ENCODE results near the gene SECISBP2. TPM values are rescaled to one million over a fixed set of nuclear protein-coding genes. Genes with fewer than 3 reads are reported as not detected.

The SECISBP2 gene
- total RNA-seq, 1 experiment from 2014 or later: 41.4 TPM

DNA sequence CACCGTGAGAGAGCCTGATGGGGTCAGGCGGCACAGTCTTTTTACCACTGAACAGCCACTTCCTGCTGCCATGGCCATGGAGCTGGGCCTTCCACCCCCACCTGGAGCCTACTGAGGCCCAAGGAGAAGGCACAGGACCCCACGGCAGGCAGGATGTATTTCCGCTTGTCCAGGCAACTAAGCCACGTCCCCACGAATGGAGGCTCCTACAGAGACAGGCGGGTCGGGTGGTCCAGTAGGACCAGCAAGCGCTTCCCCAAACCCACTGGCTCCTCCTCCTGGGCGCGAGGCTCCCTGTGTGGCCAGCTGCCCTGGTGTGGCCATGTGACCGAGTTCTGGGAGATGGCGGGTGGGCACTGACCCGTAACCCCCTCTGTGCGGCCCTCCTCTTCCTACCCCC is 66.5 kb downstream of the SECISBP2 start:
- Histone ChIP-seq H3K36me3 (ENCODE audit: low read depth) (peaks cover 2% of the 10 kb centered on the region; the same call in 1 of the 2 replicates), H3K27me3 (ENCODE audit: insufficient read depth, low read depth) (no peaks in the 10 kb centered on the region), H3K4me2 (no peak overlapping the region), H3K27ac (no peak overlapping the region), H3K9me3 (ENCODE audit: insufficient read depth, low read depth) (no peaks in the 10 kb centered on the region), H3K9me2 (ENCODE audit: insufficient read depth) (no peaks in the 10 kb centered on the region), H3F3A (ENCODE audit: insufficient read depth, low read depth) (no peaks in the 10 kb centered on the region), H3K4me1 (replicated peaks; ENCODE audit: insufficient read depth) (no peaks in the 10 kb centered on the region), H3K79me2 (ENCODE audit: low read depth) (no peaks in the 10 kb centered on the region), H4K20me1 (ENCODE audit: insufficient read depth) (no peaks in the 10 kb centered on the region; the same call in 1 of the 2 replicates), H3K4me3 (no peak overlapping the region), H2AFZ (no peak overlapping the region)
- intact Hi-C loops (cut with micrococcal nuclease; ENCODE audit: unreplicated experiment): no loop called here
- CTCF ChIA-PET: no interaction called here
- no peak for DNase-seq
- POLR2A ChIA-PET (ENCODE audit: unreplicated experiment): no interaction called here
- no peak for TF ChIP-seq EZH2 (IDR thresholded peaks at IDR 0.05; ENCODE audit: low read depth)
- no TSS peak for BruUV-seq (replicated peaks)

DNA sequence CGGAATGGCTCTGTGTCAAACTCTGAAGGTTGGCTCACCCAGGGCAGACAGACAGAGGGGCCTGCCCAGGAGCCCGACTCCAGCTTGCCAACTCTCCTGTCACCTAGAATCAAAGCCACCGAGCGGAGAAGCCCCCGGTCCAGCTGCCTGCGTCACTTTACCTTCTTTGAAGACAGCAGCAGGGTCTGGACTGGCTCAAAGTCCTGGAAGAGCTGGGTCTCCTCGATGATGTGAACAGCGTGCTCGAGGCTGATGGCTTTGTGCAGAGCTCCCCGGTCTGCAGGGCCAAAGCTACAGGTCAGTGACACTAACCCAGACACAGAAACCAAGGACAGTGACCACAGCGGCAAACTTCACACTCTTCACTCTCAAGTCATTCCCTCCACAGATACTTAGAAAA is 67.9 kb downstream of the SECISBP2 start:
- no peaks in the 10 kb centered on the region for H3K27me3 ChIP-seq (ENCODE audit: insufficient read depth, low read depth)
- TF ChIP-seq, protein P1, sequence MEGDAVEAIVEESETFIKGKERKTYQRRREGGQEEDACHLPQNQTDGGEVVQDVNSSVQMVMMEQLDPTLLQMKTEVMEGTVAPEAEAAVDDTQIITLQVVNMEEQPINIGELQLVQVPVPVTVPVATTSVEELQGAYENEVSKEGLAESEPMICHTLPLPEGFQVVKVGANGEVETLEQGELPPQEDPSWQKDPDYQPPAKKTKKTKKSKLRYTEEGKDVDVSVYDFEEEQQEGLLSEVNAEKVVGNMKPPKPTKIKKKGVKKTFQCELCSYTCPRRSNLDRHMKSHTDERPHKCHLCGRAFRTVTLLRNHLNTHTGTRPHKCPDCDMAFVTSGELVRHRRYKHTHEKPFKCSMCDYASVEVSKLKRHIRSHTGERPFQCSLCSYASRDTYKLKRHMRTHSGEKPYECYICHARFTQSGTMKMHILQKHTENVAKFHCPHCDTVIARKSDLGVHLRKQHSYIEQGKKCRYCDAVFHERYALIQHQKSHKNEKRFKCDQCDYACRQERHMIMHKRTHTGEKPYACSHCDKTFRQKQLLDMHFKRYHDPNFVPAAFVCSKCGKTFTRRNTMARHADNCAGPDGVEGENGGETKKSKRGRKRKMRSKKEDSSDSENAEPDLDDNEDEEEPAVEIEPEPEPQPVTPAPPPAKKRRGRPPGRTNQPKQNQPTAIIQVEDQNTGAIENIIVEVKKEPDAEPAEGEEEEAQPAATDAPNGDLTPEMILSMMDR (conservative IDR thresholded peaks at IDR 0.05): no peak
- no peak for TF ChIP-seq EZH2 (IDR thresholded peaks at IDR 0.05; ENCODE audit: low read depth)
- H4K20me1 ChIP-seq (ENCODE audit: insufficient read depth): no peaks in the 10 kb centered on the region; the same call in 1 of the 2 replicates
- H2AFZ ChIP-seq: no peak overlapping the region
- H3K27ac ChIP-seq: no peak overlapping the region
- H3K79me2 ChIP-seq (ENCODE audit: low read depth): no peaks in the 10 kb centered on the region
- ChIA-PET POLR2A (ENCODE audit: unreplicated experiment) (no interaction called here), CTCF (no interaction called here)
- intact Hi-C loops (cut with micrococcal nuclease; ENCODE audit: unreplicated experiment): no loop called here
- no peaks in the 10 kb centered on the region for H3K4me1 ChIP-seq (replicated peaks; ENCODE audit: insufficient read depth)
- no peak for DNase-seq
- BruUV-seq (replicated peaks): no TSS peak
- H3K9me3 ChIP-seq (ENCODE audit: insufficient read depth, low read depth): no peaks in the 10 kb centered on the region
- H3K4me3 ChIP-seq: no peak overlapping the region
- peaks cover 2% of the 10 kb centered on the region; the same call in 1 of the 2 replicates for H3K36me3 ChIP-seq (ENCODE audit: low read depth)
- no peaks in the 10 kb centered on the region for H3K9me2 ChIP-seq (ENCODE audit: insufficient read depth)
- H3K4me2 ChIP-seq: no peak overlapping the region
- H3F3A ChIP-seq (ENCODE audit: insufficient read depth, low read depth): no peaks in the 10 kb centered on the region

DNA sequence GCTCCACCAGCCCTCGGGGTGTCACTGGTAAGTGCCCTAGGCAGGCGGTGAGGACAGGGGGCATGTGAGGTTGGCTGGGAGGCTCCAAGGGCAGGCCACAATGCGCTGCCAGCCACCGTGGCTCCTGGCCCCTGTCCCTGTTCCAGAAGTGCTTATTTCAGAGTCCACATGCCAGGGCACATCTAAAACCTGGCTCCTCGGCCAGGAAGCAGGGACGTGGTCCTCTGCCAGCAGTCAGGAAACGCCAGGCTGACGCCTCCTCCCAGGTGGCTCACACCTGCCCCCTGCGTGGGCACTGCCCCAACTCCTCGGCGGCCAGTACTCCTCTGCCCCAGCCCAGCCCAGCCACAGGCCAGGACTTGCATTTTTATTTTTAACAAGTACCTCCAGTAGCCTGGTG is 68.5 kb downstream of the SECISBP2 start:
- TF ChIP-seq EZH2 (IDR thresholded peaks at IDR 0.05; ENCODE audit: low read depth): no peak
- TF ChIP-seq, protein P1 (conservative IDR thresholded peaks at IDR 0.05): no peak
- Histone ChIP-seq H3K27me3 (ENCODE audit: insufficient read depth, low read depth) (no peaks in the 10 kb centered on the region), H3K9me3 (ENCODE audit: insufficient read depth, low read depth) (no peaks in the 10 kb centered on the region), H3K4me2 (no peak overlapping the region), H3K9me2 (ENCODE audit: insufficient read depth) (no peaks in the 10 kb centered on the region), H3K27ac (no peak overlapping the region), H4K20me1 (ENCODE audit: insufficient read depth) (no peaks in the 10 kb centered on the region; the same call in 1 of the 2 replicates), H3K79me2 (ENCODE audit: low read depth) (no peaks in the 10 kb centered on the region), H3K36me3 (ENCODE audit: low read depth) (peaks cover 2% of the 10 kb centered on the region; the same call in 1 of the 2 replicates), H3K4me3 (no peak overlapping the region), H2AFZ (no peak overlapping the region), H3F3A (ENCODE audit: insufficient read depth, low read depth) (no peaks in the 10 kb centered on the region), H3K4me1 (replicated peaks; ENCODE audit: insufficient read depth) (no peaks in the 10 kb centered on the region)
- CTCF ChIA-PET: no interaction called here
- intact Hi-C loops (cut with micrococcal nuclease; ENCODE audit: unreplicated experiment): no loop called here
- POLR2A ChIA-PET (ENCODE audit: unreplicated experiment): no interaction called here
- DNase-seq: no peak
- no TSS peak for BruUV-seq (replicated peaks)
